ENCODE results near the gene ACADVL.
A peak's percentile ranks its signal among the peaks of the same experiment; 100 is the strongest.

The ACADVL gene

DNA sequence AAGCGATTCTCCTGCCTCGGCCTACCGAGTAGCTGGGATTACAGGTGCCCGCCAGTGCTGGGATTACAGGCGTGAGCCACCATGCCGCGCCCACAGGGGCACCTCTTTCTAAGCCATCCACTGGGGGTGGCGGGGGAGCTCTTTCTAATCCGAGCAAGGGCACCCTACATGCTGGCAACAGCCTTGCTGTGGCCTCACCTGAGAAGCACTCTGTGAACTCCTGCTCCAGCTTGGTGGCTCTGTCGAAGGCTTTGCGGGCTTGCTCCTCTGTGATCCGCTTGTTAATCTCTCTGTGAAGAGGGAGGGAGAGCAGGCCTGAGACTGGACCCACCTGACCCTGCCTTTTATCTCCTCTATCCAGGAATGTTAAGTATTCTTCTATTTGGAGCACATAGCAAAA lies 28.7 kb upstream of the ACADVL start:
- FAIRE-seq, result no peak

DNA sequence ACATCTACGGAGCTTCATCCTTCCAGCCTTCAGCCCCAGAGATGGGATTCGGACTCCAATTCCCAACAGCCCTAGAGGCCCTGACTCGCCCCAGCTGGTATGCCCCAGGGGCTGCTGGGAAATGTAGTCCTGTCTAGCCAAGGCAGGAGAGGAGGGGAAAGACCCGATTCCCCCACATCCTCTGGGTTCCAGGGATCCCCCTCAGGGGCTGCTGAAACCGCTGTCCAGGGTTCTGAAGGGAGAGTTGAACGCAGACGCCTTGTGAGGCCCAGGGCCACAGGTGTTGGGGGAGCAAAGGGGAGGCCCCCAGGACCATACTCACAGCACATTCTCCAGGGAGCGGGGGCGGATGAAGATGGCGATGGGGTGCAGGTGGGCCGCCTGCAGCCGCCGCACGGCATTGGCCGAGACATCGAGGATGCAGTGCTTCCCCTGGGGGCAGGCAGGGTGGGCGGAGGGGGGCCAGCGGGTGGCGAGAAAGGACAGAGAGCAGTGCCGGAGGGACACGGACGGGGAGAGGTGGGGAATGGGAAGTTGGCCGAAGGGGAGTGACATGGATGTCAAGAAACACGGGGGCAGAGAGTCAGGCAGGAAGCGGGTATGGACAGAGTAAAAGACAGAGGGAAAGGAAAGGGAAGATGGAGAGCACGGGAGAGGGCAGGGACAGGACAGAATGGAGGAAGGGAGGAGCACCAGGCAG lies 28.0 kb upstream of the ACADVL start:
- DNase-seq (ENCODE audit: insufficient read length, low spot score), result peak; percentile 54

More for the DNA sequence above, 28.7 kb upstream of the ACADVL start:
- no peak for DNase-seq (ENCODE audit: insufficient read length, low spot score)

DNA sequence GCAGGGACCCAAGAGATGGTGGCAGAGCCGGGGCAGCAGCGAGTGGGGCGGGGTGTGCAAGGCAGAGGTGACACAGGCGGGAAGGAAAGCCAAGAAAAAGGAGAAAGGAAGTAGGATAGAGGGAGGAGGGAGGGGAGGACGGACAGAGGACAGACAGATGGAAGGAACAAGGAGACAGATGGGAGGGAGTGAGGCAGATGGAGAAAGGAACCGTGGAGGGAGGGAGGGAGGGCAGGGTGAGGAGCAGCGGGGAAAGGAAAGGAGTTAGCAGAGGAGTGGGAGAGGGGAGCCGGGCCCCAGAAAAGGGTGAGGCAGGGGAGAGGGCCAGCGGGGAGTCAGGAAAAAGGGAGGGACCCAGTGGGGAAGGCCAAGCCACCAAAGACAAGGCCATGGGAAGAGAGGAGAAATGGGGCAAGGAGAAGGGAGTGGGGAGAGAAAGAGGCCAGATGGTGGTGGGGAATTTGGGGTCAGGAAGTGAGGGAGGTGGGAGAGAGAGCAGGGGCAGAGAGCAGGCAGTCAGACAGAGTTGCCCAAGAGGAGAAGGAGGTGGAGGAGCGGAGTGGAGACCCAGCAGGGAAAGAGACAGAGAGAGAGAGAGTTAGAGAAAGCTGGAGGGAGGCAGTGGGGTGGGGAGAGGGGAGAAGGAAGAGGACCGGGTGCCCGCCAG lies 27.3 kb upstream of the ACADVL start:
- FAIRE-seq (no peak), DNase-seq (ENCODE audit: insufficient read length, low spot score) (no peak)

More for the DNA sequence above, 28.0 kb upstream of the ACADVL start:
- peak; percentile 66 for FAIRE-seq

DNA sequence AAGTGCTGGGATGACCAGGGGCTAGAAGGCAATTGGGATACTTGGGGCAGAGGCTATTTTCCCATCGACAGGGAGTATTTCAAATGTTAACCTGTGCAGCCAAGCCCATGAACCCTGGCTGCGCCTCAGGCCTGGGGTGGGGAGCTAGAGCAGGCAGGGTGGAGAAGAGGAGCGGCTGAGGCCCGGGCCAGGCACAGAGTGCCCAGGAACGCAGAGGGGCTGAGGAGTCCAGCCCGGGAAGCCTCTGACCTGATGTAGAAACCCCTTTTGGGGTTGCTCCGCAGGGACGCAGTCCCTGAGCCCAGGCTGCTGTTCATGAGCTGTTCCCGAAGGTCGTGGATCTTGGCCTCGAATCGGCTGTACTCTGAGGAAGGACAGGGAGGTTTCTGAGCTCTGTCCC lies 23.8 kb upstream of the ACADVL start:
- FAIRE-seq, result no peak
- no peak for DNase-seq (ENCODE audit: insufficient read length, low spot score)

DNA sequence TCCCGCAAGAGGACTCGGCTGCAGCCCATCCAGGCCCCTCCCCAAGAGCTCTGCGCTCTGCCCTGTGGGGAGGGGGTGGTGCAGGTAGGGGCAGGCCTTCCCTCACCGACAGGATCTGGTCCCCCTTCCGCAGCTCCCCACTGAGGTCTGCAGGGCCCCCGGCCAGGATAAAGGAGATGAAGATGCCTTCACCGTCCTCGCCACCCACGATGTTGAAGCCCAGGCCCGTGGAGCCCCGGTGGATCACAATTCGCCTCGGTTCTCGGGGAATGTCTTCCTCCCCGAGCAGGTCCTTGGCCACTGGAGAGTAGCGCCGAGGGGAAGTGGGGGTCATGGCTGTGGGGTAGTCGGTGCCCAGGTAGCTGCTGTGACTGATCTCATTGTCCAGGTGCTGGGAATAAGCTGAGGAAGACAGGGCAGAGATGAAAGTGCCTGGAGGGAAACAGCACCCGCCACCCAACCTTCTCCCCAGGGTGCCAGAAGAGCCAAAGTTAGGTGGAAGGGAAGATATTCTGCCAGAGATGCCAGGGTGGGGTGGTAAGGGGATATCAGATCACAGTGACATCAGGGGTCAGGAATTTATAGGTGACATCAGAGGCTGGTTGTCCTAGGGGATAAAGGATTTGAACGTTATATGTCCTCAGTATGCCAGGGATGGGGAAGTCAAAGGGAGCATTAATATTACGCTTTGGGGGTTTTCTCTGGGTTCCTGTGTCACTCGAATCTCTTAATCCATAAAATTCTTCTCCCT lies 22.9 kb upstream of the ACADVL start:
- DNase-seq (ENCODE audit: insufficient read length, low spot score) (no peak), FAIRE-seq (no peak)

DNA sequence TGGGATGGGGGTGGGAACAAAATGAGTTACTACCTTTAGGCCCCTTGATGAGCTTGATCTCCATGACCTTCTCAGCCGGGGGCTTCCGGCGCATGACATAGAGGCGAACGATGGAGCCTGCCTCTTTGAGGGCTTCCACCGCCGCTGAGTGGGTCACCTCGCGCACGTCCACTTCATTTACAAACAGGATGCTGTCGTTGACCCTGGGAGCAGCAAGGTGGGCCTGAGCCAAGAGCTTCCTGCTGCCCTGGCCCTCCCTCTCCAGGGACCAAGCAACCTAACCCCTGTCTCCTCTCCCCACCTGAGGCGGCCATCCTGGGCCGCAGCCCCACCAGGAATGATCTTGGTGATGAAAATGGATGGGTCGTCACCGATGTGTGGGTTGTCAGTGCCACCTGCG lies 16.3 kb upstream of the ACADVL start:
- FAIRE-seq (no peak), DNase-seq (ENCODE audit: insufficient read length, low spot score) (no peak)

DNA sequence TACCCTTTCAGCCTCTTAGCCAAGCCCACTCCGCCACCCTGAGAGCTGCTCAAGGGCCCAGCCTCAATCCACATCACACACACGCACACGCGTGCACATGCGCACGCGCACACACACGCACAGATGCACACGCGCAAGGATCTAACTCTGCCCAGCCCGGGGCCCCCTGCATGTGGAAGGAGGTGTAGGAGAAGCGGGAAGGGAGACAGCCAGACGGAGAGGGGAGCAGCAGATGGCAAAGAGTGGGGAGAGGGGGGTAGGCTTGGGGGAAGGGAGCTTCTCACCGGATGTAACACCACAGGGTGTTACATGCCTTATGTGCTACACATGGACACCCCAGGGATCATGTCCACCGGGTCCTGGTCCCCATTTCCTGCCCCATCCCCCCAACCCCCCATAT lies 15.4 kb upstream of the ACADVL start:
- DNase-seq (ENCODE audit: insufficient read length, low spot score) (no peak), FAIRE-seq (no peak)

DNA sequence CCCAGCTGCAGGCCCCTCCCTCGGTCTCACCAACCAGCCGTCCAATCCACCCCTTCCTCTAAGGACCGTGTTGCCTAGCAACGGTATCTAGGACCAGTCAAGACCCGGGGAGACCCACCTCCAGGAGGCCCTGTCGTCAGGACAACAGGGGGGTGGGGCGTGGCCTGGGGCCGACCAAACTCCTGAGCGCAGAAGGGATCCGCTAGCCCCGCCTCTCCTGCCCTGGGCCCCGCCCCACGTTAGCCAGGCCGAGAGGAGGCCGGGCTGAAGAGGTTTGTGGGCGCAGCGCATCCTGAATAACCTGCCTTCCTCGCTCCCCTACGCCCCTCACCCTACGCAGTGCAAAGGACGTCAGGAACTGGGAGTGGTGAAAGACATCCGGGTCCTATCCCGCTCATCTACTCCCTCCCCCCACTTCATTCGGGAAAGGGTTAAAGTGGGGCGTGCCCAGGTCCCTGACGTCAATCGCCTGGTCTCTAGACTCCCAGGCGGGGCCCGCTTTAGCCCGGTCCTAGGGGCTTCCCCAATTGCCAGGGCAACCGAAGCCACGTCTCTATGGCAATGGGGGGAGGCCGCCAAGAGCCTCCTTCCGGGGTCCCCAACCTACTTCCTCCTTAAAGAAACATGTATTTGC lies 14.8 kb upstream of the ACADVL start:
- DNase-seq (ENCODE audit: insufficient read length, low spot score) (peak; percentile 99), FAIRE-seq (peak; percentile 99)

DNA sequence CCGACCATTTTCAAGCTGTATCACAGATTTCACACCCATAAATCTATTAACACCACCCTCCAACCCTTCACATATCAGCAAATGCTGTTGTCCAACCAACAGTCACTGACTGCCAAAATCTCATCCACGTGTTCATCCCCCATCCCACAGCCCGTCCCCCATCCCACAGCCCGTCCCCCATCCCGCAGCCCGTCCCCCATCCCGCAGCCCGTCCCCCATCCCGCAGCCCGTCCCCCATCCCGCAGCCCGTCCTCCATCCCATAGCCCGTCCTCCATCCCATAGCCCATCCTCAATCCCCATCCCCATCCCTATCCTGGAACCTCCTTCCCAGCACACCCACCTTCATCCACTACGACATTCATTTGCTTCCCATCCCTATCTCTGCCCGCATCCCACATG lies 14.2 kb upstream of the ACADVL start:
- DNase-seq (ENCODE audit: insufficient read length, low spot score) (no peak), FAIRE-seq (no peak)

DNA sequence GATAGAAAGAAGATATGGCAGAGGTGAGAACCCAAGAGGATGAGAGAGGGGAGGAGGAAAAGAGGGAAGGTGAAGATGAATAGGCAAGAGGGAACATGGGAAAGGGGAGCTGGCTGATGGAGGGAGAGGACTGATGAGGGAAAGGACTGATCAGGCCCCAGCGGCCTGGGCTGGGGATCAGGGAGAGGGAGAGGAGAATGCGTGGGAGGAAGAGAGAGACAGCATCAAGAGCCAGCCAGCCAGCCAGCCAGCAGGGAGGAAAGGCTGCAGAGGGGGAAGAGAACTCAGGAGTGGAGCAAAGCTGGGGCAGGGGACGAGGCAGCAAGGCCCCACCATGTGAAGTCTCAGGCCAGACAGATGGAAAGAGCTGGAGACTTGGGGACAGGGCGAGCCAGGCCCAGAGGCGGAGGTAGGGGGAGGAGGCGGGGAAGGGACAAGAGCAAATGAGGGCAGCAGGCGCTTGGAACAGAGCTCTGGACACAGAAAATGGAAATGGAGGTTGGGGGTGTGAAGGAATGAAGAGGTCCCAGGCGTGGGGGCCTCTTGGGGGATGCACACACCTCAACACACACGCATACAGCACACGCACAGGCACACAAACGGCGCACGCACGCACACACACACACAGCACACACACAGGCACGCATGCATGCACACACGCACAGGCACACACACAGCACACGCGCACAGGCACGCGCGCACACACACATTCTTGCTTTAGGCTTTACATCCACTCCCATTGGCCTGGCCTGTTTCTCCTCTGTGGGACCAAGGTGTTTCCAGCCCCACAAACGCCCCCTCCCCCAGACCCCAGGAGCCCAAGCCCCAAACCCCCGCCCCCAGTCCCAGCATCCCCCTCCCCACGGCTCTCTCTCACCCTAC lies 12.4 kb upstream of the ACADVL start:
- FAIRE-seq (no peak), DNase-seq (ENCODE audit: insufficient read length, low spot score) (no peak)

DNA sequence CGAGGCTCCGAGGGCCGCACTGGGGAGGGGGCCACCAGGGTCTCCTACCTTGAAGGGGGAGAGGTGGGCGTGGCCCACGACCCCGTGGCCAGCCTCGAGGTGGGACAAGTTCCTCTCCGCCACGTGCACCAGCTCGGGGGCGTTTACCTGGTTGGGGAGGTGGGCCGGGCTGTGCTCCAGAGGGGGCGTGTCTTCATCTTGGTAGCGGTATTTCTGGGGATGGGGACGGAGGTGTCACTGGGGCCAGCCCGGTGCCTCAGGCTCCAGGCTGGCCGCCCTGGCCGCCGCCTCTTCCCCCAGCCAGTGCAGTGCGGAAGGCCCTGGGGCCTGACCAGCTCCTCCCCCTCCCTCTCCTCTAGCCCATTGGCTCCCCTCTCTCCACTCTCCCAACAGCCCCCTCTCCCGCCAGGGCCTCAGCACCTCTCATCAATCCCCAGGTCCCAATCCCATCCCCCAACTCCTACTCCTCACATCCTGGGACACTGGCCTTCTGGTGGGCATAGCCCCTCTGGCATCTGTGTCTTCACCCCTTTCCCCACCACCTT lies 11.6 kb upstream of the ACADVL start:
- FAIRE-seq (no peak), DNase-seq (ENCODE audit: insufficient read length, low spot score) (no peak)

DNA sequence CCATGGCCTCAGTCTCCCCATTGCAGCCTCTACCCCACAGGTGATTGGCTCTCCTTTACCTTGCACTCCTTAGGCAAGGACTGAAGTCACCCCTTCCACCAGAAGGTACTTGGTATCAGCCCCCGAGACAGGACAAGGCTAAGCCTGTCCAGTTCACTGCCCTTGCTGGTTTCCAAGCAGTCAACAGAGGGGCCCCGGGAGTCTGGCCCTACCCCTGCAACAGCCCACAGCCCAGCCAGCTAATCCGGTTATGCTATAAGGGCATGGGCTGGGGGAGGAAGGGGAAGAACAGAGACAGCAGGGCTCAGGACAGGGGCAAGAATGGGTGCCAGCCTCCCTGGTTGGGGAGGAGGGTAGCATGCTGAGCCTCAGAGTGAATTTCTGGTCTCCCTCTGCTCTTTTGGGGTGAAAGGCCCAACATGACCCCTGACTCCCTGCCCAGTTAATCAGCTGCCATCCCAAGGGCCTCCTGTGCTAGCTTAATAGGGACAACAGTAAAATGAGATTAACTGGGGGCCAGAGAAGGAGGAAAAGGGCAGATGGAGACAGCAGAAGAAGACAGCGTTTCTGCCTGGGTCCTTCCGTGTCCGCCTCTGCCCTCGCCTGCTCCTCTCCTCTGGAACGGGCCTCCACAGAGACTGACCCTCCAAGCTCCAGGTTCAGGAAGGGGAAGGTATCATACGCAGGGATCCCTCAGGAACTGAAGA lies 10.8 kb upstream of the ACADVL start:
- FAIRE-seq (no peak), DNase-seq (ENCODE audit: insufficient read length, low spot score) (no peak)

DNA sequence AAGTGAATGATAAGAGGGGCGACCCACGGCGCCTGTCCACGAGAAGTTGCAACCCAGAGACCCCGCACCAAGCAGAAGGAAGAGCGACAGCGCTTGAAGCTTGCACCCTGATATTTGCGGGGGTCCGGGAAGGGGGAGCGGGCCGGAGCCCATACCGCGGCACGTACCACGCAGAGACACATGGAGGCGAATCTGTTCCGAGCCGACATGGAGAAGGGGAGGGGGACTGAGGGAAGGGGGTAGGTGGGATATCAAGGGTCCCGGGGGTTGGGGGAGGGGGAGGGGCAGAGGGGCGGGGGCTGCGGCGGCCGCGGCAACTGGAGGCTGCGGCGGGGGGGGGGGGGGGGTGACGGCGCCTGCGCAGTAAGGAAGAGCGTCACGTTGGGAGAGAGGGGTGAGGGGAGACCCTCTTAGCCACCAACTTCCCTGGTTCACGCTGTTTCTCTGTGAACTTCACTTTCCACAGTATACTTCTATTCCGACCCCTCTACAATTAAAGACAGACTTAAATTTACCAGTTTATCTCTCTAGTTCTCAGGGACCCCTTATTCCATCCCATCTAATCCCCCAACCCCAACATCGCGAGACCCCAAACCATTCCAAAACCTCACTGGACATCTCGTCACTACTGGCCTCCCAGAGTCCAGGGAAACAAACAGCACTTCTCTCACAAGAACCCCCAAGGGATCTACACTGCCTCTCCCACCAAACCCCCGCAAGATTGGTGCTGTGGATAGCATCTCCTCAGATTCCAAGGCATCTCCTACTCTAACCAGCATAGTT lies 8.1 kb upstream of the ACADVL start:
- FAIRE-seq, result no peak

DNA sequence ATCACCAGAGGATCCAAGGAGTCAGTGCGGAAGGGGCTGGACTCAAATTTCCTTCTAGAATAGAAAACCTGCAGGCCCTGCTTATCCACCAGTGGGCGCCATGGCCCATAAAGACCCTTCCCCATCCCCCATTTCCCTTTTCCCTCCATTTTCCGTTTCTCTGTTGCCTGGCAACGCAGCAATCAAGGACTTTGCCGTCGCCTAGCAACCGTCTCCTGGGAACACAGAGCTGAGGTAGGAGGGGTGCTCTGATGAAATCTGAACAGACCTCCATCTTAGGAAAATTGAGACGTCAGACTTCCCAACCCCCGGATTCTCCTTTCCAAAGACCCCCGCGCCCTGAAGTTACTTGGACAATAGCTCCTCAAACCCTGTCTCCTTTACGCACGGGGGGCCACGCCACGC lies 5.8 kb upstream of the ACADVL start:
- DNase-seq (ENCODE audit: insufficient read length, low spot score), result no peak
- no peak for FAIRE-seq

More for the DNA sequence above, 8.1 kb upstream of the ACADVL start:
- no peak for DNase-seq (ENCODE audit: insufficient read length, low spot score)

DNA sequence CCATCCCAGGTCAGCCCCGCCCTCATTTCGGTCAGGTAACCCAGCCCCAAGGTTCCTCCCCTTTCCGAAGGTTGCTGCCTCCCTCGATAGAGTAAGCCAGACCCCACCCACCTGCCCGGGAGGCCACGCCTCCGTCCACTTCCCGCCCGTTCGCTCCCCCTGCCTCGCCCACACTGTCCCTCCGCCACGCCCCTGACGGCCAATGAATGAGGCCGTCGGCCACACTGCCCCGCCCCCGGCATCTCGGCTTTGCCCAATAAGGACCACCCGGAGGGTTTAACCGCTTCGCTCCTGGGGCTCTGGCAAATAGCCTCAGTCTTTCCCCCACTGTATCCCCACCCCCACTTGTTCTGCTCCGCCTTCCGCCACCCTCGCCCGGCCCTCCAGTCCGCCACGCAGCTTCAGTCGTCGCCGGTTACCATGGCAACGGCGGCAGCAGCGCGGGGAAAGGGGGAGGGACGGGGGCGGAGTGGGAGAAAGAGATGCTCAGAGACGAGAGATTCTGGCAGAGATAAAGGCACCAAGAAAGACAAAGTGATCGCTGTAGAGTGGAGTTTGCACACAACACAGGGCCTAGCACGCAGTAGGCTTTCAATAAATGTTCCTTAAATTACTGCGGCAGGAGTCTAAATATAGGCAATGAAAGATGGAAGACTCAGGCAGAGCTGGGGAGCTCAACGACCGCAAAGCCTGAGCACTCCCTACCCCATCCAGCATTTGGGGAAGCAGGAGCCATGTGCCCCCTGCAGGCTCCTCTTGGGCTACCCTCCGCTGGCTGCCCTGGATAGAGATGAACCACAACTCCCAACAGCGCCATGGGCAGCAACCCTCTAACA lies 5.2 kb upstream of the ACADVL start:
- FAIRE-seq, result peak; percentile 97
- DNase-seq (ENCODE audit: insufficient read length, low spot score), result peak; percentile 99

DNA sequence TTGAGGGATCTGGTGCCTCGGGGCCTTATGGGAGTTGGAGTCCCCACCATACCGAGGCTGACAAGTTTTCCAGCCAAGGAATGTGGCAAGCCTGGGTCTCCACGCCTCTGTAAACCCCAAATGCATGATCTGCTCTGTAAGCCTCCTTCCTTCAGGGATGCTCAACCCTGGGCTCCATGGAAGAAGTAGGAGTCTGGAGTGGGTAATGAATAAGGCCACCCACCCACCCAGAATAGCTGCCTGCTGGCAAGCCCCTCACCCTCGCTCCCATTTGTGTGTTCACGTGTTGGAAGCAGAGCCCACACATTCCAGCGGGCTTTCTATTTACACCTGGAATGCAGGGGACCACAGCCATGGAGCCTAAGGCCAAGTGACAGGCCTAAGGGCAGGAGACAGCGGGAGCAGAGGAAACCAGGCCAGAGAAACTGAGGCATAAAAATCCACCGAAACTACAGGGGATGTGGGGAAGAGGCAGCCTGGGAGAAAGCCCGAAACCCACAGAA lies 4.6 kb upstream of the ACADVL start:
- DNase-seq (ENCODE audit: insufficient read length, low spot score) (no peak), FAIRE-seq (no peak)

DNA sequence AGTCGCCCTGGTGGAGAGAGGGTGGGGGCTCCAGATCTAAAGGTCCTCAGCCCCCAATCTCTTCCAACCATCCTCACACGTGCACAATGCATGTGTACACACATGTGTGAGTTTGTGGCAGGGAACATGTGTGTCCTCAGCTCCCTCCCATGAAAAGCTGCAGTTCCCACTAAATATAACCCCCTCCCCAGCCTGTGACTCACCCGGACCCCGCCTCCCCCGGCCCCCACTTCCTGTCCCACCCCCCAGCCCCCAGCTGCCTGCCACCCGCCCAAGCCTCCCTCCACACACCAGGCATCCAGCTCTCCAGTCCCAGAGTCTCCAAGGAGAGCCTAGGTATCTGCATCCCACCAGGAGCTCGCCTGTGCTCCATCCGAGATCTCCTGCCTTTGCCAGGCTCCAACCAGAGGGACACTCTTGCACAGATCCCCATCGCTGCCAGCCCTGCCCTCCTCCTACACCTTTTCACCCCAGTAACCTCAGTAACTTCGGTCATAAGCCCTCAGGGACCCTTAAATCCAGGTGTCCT lies 4.0 kb upstream of the ACADVL start:
- no peak for DNase-seq (ENCODE audit: insufficient read length, low spot score)
- no peak for FAIRE-seq
